RWPE2 (cell line): ENCODE data around the gene FRMD3.

Experiments
- ATAC-seq: fragments of 200-7000 bp; cut with Tn5 transposase; 3 replicates; pipeline ENCODE4 v1.9.1; 2021; ENCODE audit warnings: low read depth
- DNase-seq: peaks from one replicate; pipeline ENCODE4 v3.0.0-alpha.2; 2020; ENCODE audit warnings: low spot score
- H3K27ac ChIP-seq: fragments of 450-650 bp; 2 replicates; pipeline ENCODE4 v1.5.1; 2017; ENCODE audit warnings: mild to moderate bottlenecking; ENCODE audit not compliant: poor library complexity, severe bottlenecking
- H3K27me3 ChIP-seq: fragments of 250-450 bp; sonication (Bioruptor Pico); 2 replicates; pipeline ENCODE4 v1.5.1; 2021; ENCODE audit warnings: mild to moderate bottlenecking, moderate library complexity; ENCODE audit not compliant: insufficient read depth, poor library complexity, severe bottlenecking
- H3K36me3 ChIP-seq: fragments of 250-450 bp; sonication (Bioruptor Pico); 2 replicates; pipeline ENCODE4 v1.5.1; 2020; ENCODE audit warnings: low read depth, mild to moderate bottlenecking, moderate library complexity
- H3K4me1 ChIP-seq: fragments of 250-450 bp; sonication (Bioruptor Pico); 2 replicates; pipeline ENCODE4 v1.5.1; 2021; ENCODE audit warnings: mild to moderate bottlenecking, moderate library complexity; ENCODE audit not compliant: insufficient read depth, poor library complexity, severe bottlenecking
- H3K4me3 ChIP-seq: fragments of 250-450 bp; sonication (Bioruptor Pico); 2 replicates; pipeline ENCODE4 v1.5.1; 2021; ENCODE audit warnings: mild to moderate bottlenecking, moderate library complexity; ENCODE audit not compliant: severe bottlenecking
- H3K9me3 ChIP-seq: fragments of 250-450 bp; sonication (Bioruptor Pico); 2 replicates; pipeline ENCODE4 v1.5.1; 2021; ENCODE audit warnings: mild to moderate bottlenecking, moderate library complexity; ENCODE audit not compliant: severe bottlenecking
- TF ChIP-seq, protein P1 (sequence below): fragments of 450-650 bp; IDR thresholded peaks from one replicate; pipeline ENCODE4 v1.5.1; 2017; ENCODE audit warnings: mild to moderate bottlenecking, moderate library complexity; ENCODE audit not compliant: poor library complexity, severe bottlenecking

The FRMD3 gene

DNA sequence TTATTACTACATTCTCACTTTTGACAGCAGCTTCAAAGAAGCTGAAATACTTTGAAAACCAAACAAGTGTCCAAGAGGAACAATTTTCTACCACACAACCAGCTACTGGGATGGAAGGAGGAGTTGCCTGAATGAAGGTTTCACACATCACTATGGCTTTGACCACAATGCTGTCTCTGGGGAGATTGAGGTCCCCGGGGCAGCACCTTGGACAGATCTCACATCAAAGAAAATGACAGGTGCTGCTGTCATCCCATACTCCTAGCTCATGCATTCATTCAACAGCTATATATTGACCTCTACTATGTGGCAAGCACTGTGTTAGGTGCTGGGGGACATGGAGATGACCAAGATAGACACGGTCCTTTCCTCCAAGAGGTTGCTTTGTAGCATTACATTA, 242.1 kb downstream of the FRMD3 start:
- Histone ChIP-seq H3K4me1 (no peaks in the 10 kb centered on the region), H3K27me3 (no peaks in the 10 kb centered on the region), H3K27ac (no peak overlapping the region), H3K36me3 (no peaks in the 10 kb centered on the region), H3K9me3 (no peaks in the 10 kb centered on the region), H3K4me3 (no peak overlapping the region)
- DNase-seq (no peak), ATAC-seq (no peak)
- TF ChIP-seq, protein P1, sequence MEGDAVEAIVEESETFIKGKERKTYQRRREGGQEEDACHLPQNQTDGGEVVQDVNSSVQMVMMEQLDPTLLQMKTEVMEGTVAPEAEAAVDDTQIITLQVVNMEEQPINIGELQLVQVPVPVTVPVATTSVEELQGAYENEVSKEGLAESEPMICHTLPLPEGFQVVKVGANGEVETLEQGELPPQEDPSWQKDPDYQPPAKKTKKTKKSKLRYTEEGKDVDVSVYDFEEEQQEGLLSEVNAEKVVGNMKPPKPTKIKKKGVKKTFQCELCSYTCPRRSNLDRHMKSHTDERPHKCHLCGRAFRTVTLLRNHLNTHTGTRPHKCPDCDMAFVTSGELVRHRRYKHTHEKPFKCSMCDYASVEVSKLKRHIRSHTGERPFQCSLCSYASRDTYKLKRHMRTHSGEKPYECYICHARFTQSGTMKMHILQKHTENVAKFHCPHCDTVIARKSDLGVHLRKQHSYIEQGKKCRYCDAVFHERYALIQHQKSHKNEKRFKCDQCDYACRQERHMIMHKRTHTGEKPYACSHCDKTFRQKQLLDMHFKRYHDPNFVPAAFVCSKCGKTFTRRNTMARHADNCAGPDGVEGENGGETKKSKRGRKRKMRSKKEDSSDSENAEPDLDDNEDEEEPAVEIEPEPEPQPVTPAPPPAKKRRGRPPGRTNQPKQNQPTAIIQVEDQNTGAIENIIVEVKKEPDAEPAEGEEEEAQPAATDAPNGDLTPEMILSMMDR: no peak

- DNase-seq (no peak), ATAC-seq (no peak)
- TF ChIP-seq, protein P1: no peak
- H3K9me3 ChIP-seq: no peaks in the 10 kb centered on the region
- H3K4me1 ChIP-seq: no peaks in the 10 kb centered on the region
- no peak overlapping the region for H3K27ac ChIP-seq
- no peaks in the 10 kb centered on the region for H3K36me3 ChIP-seq
- no peak overlapping the region for H3K4me3 ChIP-seq
- H3K27me3 ChIP-seq: no peaks in the 10 kb centered on the region
These were observed 243.4 kb downstream of the FRMD3 start for GRCh38 chr9:83294816-83295215.

- H3K27ac ChIP-seq: no peak overlapping the region
- H3K4me3 ChIP-seq: no peak overlapping the region
- no peaks in the 10 kb centered on the region for H3K27me3 ChIP-seq
- TF ChIP-seq, protein P1: no peak
- no peaks in the 10 kb centered on the region for H3K4me1 ChIP-seq
- DNase-seq (no peak), ATAC-seq (no peak)
- H3K9me3 ChIP-seq: no peaks in the 10 kb centered on the region
- H3K36me3 ChIP-seq: no peaks in the 10 kb centered on the region
These were observed 247.0 kb downstream of the FRMD3 start for GRCh38 chr9:83291196-83291595.

- Histone ChIP-seq H3K4me1 (no peaks in the 10 kb centered on the region), H3K27ac (no peak overlapping the region), H3K36me3 (no peaks in the 10 kb centered on the region), H3K4me3 (no peak overlapping the region), H3K27me3 (no peaks in the 10 kb centered on the region), H3K9me3 (no peaks in the 10 kb centered on the region)
- DNase-seq (no peak), ATAC-seq (no peak)
- TF ChIP-seq, protein P1: no peak
These were observed 247.5 kb downstream of the FRMD3 start for GRCh38 chr9:83290692-83291091.

GRCh38 chr9:83287021-83287420, 251.2 kb downstream of the FRMD3 start:
- no peaks in the 10 kb centered on the region for H3K9me3 ChIP-seq
- no peak overlapping the region for H3K27ac ChIP-seq
- ATAC-seq (no peak), DNase-seq (no peak)
- H3K36me3 ChIP-seq: no peaks in the 10 kb centered on the region
- H3K4me3 ChIP-seq: no peak overlapping the region
- no peaks in the 10 kb centered on the region for H3K27me3 ChIP-seq
- TF ChIP-seq, protein P1: no peak
- no peaks in the 10 kb centered on the region for H3K4me1 ChIP-seq
